ENCODE measurements around the gene LIPT2. TPM values are rescaled to one million over a fixed set of nuclear protein-coding genes. Genes with fewer than 3 reads are reported as not detected.

LIPT2 gene
- total RNA-seq, 4 donors from 2014 or later: 0.59 to 9.4 (median 6.1) TPM

DNA sequence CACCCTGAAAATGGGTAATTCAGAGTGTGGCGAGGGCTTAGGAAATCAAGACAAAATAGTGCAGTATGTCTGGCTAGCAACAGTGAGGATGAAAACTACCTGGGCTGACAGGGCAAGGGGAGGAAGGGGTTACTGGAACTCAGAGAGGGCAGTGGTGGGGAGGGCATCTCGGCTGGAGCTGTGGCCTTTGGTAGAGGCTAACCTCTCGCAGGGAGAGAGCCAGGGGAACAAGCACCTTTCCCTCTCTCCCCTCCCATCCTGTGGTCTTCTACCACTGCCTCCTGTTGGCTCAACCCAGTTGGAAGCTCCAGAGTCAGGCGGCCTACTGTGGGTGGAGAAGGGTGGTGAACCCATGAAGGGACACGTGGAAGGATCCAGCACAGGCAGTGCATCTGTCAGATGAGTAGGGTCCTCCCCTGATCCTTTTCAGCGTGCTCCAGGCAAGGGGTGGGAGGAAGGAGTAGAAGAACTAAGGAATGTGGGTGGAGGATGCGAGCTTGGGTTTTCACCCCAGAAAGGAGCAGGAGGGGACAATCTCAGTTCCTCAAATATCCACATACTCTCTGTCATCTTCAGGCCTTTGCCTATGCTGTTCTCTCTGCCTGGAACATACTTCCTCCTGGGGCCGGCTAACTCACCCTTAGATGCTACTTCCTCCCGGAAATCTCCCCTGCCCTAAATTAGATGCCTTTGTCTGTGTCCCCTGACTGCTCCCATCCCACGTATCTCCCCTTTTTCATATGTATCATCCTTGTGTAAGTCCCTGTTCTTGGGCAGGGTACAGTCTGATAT is 19.9 kb downstream of the LIPT2 start:
- H3K9me3 ChIP-seq: no peaks in the 10 kb centered on the region
- H3K4me1 ChIP-seq: no peaks in the 10 kb centered on the region
- H3K27ac ChIP-seq: no peak overlapping the region
- DNase-seq (ENCODE audit: low spot score in 2 of 2): no peak
- no peak overlapping the region for H3K4me3 ChIP-seq
- H3K27me3 ChIP-seq: peaks cover 0 to under 1% of the 10 kb centered on the region in 2 donors
- 59% methylated on average over 10 of the region's 10 CpGs for WGBS, 2 donors
- TF ChIP-seq CTCF (IDR thresholded peaks at IDR 0.05): no peak
- no peak for TF ChIP-seq POLR2A (IDR thresholded peaks at IDR 0.05)
- TF ChIP-seq EP300 (IDR thresholded peaks at IDR 0.05): no peak
- H3K36me3 ChIP-seq: no peaks in the 10 kb centered on the region

- Histone ChIP-seq H3K36me3 (no peaks in the 10 kb centered on the region), H3K4me3 (no peak overlapping the region), H3K4me1 (peaks cover 0 to 15% (median 2%) of the 10 kb centered on the region in 4 donors), H3K27me3 (no peaks in the 10 kb centered on the region), H3K27ac (no peak overlapping the region), H3K9me3 (no peaks in the 10 kb centered on the region)
- no peak for DNase-seq (ENCODE audit: low spot score in 2 of 2)
- WGBS, 2 donors: 72 to 82% methylated on average over 5 of the region's 5 CpGs
- TF ChIP-seq CTCF (IDR thresholded peaks at IDR 0.05) (no peak), EP300 (IDR thresholded peaks at IDR 0.05) (no peak), POLR2A (IDR thresholded peaks at IDR 0.05) (no peak)
These were observed 21.7 kb downstream of the LIPT2 start for GRCh38 chr11:74471668-74472429.

DNA sequence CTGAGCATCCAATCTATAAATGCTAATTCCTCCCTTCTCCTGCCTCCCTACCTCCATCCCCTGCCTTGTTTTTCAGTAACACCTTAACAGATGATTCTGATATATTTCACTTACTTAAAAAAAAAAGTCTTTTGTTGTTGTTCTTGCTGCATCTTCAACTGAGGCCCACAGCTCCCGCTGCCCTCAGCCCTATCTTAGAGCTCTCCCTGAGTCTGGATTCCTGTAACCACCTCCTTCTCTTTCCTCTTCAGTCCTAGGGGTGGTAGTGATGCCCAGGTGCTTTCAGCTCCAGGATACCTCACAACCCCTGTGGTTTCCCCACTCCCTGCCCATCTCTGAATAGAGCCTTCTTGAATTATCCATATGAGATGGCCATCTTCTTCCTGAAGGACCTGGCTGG is 22.5 kb downstream of the LIPT2 start:
- no peak overlapping the region for H3K27ac ChIP-seq
- 88 to 100% methylated on average over 1 of the region's 1 CpG for WGBS, 2 donors

GRCh38 chr11:74470526-74470925 is 23.0 kb downstream of the LIPT2 start:
- no peak overlapping the region for H3K4me3 ChIP-seq
- 56 to 63% methylated on average over 2 of the region's 2 CpGs for WGBS, 2 donors
- H3K27me3 ChIP-seq: no peaks in the 10 kb centered on the region
- H3K9me3 ChIP-seq: no peaks in the 10 kb centered on the region
- DNase-seq (ENCODE audit: low spot score in 2 of 2): no peak
- TF ChIP-seq POLR2A (IDR thresholded peaks at IDR 0.05) (no peak), EP300 (IDR thresholded peaks at IDR 0.05) (no peak), CTCF (IDR thresholded peaks at IDR 0.05) (no peak)
- H3K36me3 ChIP-seq: no peaks in the 10 kb centered on the region
- peaks cover 0 to 20% (median 4%) of the 10 kb centered on the region in 4 donors for H3K4me1 ChIP-seq
- no peak overlapping the region for H3K27ac ChIP-seq

More for the DNA sequence above, 22.5 kb downstream of the LIPT2 start:
- no peak for DNase-seq (ENCODE audit: low spot score in 2 of 2)
- peaks cover 0 to 20% (median 4%) of the 10 kb centered on the region in 4 donors for H3K4me1 ChIP-seq
- H3K9me3 ChIP-seq: no peaks in the 10 kb centered on the region
- no peak overlapping the region for H3K4me3 ChIP-seq
- H3K27me3 ChIP-seq: no peaks in the 10 kb centered on the region
- no peaks in the 10 kb centered on the region for H3K36me3 ChIP-seq
- TF ChIP-seq EP300 (IDR thresholded peaks at IDR 0.05): no peak
- no peak for TF ChIP-seq POLR2A (IDR thresholded peaks at IDR 0.05)
- no peak for TF ChIP-seq CTCF (IDR thresholded peaks at IDR 0.05)

GRCh38 chr11:74468936-74469335 is 24.6 kb downstream of the LIPT2 start:
- H3K9me3 ChIP-seq: no peaks in the 10 kb centered on the region
- H3K36me3 ChIP-seq: no peaks in the 10 kb centered on the region
- no peak overlapping the region for H3K4me3 ChIP-seq
- H3K4me1 ChIP-seq: peaks cover 0 to 20% (median 4%) of the 10 kb centered on the region in 4 donors
- 63 to 88% methylated on average over 1 of the region's 1 CpG for WGBS, 2 donors
- TF ChIP-seq EP300 (IDR thresholded peaks at IDR 0.05): no peak
- TF ChIP-seq CTCF (IDR thresholded peaks at IDR 0.05): no peak
- no peak for TF ChIP-seq POLR2A (IDR thresholded peaks at IDR 0.05)
- H3K27me3 ChIP-seq: no peaks in the 10 kb centered on the region
- no peak overlapping the region for H3K27ac ChIP-seq
- no peak for DNase-seq (ENCODE audit: low spot score in 2 of 2)
